ENCODE measurements around the gene AHI1. TPM values are rescaled to one million over a fixed set of nuclear protein-coding genes. Genes with fewer than 3 reads are reported as not detected.

The AHI1 gene
- polyA plus RNA-seq, 1 of the 3 experiments (the other 2 are of a cell fraction), result 7.3 TPM

DNA sequence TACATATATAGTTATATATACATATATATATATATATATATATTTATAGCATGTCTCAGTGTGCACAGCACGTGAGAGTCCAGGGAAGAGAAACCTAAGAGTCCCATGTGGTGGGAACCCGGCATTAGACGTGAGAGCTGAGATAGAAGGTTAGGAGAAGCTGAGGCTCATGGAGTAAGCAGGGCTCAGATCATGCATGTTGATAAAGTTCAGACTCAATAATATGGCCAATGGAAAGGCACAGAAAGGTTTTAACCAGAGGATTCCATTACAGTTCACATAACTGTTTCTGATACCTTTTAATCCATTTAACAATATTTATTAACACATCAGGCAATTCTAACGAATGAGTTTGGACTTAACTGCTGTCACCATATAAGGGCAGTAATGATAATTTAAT lies 173.0 kb downstream of the AHI1 start:
- H3K4me2 ChIP-seq, result no peak overlapping the region
- H3K9me2 ChIP-seq, result no peaks in the 10 kb centered on the region
- H4K20me1 ChIP-seq (ENCODE audit: insufficient read depth), result no peaks in the 10 kb centered on the region
- no peaks in the 10 kb centered on the region for H3K79me2 ChIP-seq (ENCODE audit: insufficient read depth)
- no peaks in the 10 kb centered on the region for H3K9me3 ChIP-seq
- no peaks in the 10 kb centered on the region for H3K27me3 ChIP-seq (ENCODE audit: insufficient read depth)
- ChIA-PET CTCF (no interaction called here), POLR2A (no interaction called here)
- no peaks in the 10 kb centered on the region for H3F3A ChIP-seq (replicated peaks; ENCODE audit: insufficient read depth)
- WGBS (ENCODE audit: low lambda C conversion rate), result 98% methylated on average over 4 of the region's 4 CpGs
- no peak for TF ChIP-seq POLR2AphosphoS5 (IDR thresholded peaks at IDR 0.05; ENCODE audit: low read depth, low read length)
- TF ChIP-seq ELF1 (IDR thresholded peaks at IDR 0.05), result no peak
- TF ChIP-seq GABPA (IDR thresholded peaks at IDR 0.05; ENCODE audit: low read depth), result no peak
- TF ChIP-seq NFIC (IDR thresholded peaks at IDR 0.05; ENCODE audit: borderline replicate concordance), result no peak
- TF ChIP-seq JUND (IDR thresholded peaks at IDR 0.05), result no peak
- no peak for TF ChIP-seq EZH2phosphoT487 (IDR thresholded peaks at IDR 0.05; ENCODE audit: borderline replicate concordance, low read depth)
- TF ChIP-seq, protein P1, sequence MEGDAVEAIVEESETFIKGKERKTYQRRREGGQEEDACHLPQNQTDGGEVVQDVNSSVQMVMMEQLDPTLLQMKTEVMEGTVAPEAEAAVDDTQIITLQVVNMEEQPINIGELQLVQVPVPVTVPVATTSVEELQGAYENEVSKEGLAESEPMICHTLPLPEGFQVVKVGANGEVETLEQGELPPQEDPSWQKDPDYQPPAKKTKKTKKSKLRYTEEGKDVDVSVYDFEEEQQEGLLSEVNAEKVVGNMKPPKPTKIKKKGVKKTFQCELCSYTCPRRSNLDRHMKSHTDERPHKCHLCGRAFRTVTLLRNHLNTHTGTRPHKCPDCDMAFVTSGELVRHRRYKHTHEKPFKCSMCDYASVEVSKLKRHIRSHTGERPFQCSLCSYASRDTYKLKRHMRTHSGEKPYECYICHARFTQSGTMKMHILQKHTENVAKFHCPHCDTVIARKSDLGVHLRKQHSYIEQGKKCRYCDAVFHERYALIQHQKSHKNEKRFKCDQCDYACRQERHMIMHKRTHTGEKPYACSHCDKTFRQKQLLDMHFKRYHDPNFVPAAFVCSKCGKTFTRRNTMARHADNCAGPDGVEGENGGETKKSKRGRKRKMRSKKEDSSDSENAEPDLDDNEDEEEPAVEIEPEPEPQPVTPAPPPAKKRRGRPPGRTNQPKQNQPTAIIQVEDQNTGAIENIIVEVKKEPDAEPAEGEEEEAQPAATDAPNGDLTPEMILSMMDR (IDR thresholded peaks at IDR 0.05), result no peak
- TF ChIP-seq TCF12 (IDR thresholded peaks at IDR 0.05), result no peak
- no peak for TF ChIP-seq RFX5 (IDR thresholded peaks at IDR 0.05; ENCODE audit: low read length)
- TF ChIP-seq, protein P2, sequence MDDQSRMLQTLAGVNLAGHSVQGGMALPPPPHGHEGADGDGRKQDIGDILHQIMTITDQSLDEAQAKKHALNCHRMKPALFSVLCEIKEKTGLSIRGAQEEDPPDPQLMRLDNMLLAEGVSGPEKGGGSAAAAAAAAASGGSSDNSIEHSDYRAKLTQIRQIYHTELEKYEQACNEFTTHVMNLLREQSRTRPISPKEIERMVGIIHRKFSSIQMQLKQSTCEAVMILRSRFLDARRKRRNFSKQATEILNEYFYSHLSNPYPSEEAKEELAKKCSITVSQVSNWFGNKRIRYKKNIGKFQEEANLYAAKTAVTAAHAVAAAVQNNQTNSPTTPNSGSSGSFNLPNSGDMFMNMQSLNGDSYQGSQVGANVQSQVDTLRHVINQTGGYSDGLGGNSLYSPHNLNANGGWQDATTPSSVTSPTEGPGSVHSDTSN (IDR thresholded peaks at IDR 0.05), result no peak
- no peak for TF ChIP-seq MXI1 (IDR thresholded peaks at IDR 0.05; ENCODE audit: low read depth, low read length)
- TF ChIP-seq, protein P3, sequence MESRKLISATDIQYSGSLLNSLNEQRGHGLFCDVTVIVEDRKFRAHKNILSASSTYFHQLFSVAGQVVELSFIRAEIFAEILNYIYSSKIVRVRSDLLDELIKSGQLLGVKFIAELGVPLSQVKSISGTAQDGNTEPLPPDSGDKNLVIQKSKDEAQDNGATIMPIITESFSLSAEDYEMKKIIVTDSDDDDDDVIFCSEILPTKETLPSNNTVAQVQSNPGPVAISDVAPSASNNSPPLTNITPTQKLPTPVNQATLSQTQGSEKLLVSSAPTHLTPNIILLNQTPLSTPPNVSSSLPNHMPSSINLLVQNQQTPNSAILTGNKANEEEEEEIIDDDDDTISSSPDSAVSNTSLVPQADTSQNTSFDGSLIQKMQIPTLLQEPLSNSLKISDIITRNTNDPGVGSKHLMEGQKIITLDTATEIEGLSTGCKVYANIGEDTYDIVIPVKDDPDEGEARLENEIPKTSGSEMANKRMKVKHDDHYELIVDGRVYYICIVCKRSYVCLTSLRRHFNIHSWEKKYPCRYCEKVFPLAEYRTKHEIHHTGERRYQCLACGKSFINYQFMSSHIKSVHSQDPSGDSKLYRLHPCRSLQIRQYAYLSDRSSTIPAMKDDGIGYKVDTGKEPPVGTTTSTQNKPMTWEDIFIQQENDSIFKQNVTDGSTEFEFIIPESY (IDR thresholded peaks at IDR 0.05; ENCODE audit: borderline replicate concordance, low read depth), result no peak
- TF ChIP-seq RXRA (IDR thresholded peaks at IDR 0.05; ENCODE audit: borderline replicate concordance, low read depth), result no peak
- no peak overlapping the region for H3K27ac ChIP-seq (ENCODE audit: low read depth in 2 of 2, low read length in 1 of 2)
- H3K4me3 ChIP-seq (ENCODE audit: low read depth in 2 of 2, low read length in 1 of 2), result no peak overlapping the region
- no peak overlapping the region for H2AFZ ChIP-seq (ENCODE audit: low read depth)
- no peak overlapping the region for H3K9ac ChIP-seq
- peaks cover 2 to 4% of the 10 kb centered on the region in 2 experiments for H3K36me3 ChIP-seq (replicated peaks in 1 of 2; ENCODE audit: control insufficient read depth in 1 of 2, insufficient read depth in 2 of 2, low read length in 1 of 2)
- no peak for DNase-seq
- no peaks in the 10 kb centered on the region; a peak in 1 of 4 replicates for H3K4me1 ChIP-seq (ENCODE audit: control insufficient read depth in 1 of 2, insufficient read depth in 2 of 2, low read depth in 1 of 2, low read length in 1 of 2)

GRCh38 chr6:135323979-135324378 lies 173.6 kb downstream of the AHI1 start:
- 72% methylated on average over 2 of the region's 2 CpGs for WGBS (ENCODE audit: low lambda C conversion rate)
- Histone ChIP-seq H3K4me1 (ENCODE audit: control insufficient read depth in 1 of 2, insufficient read depth in 2 of 2, low read depth in 1 of 2, low read length in 1 of 2) (peaks cover 0 to under 1% of the 10 kb centered on the region in 2 experiments; a peak in 2 of 4 replicates), H3K27ac (ENCODE audit: low read depth in 2 of 2, low read length in 1 of 2) (no peak overlapping the region), H3K9me2 (no peaks in the 10 kb centered on the region), H2AFZ (ENCODE audit: low read depth) (no peak overlapping the region), H4K20me1 (ENCODE audit: insufficient read depth) (no peaks in the 10 kb centered on the region), H3F3A (replicated peaks; ENCODE audit: insufficient read depth) (no peaks in the 10 kb centered on the region), H3K4me3 (ENCODE audit: low read depth in 2 of 2, low read length in 1 of 2) (no peak overlapping the region), H3K9me3 (no peaks in the 10 kb centered on the region), H3K27me3 (ENCODE audit: insufficient read depth) (no peaks in the 10 kb centered on the region), H3K4me2 (no peak overlapping the region), H3K36me3 (replicated peaks in 1 of 2; ENCODE audit: control insufficient read depth in 1 of 2, insufficient read depth in 2 of 2, low read length in 1 of 2) (peaks cover 2 to 3% of the 10 kb centered on the region in 2 experiments), H3K79me2 (ENCODE audit: insufficient read depth) (no peaks in the 10 kb centered on the region), H3K9ac (no peak overlapping the region)
- ChIA-PET POLR2A (no interaction called here), CTCF (no interaction called here)
- no peak for DNase-seq
- no peak for TF ChIP-seq TAF1 (IDR thresholded peaks at IDR 0.05; ENCODE audit: borderline replicate concordance, low read depth, low read length)
- TF ChIP-seq JUND (IDR thresholded peaks at IDR 0.05), result no peak
